ENCODE results near the gene PTAR1.

DNA sequence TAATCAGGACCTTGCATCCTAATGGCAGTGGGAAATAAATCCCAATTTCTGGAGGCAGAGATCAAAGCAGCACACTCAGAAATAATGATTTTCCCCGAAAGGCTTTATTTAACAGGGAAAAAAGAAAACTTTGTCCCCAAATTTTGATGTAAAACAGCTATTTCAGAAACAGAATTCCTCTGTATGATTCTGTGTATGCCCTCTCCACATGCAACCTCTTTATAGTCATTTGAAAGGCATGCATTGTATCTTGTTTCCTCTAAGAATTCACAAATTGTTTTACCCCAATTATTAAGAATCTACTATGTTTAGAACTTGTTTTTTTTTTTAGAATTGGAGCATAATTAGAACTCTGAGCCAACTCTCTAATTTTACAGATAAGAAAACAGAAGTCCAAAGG is 2.7 kb upstream of the PTAR1 start:
- TF ChIP-seq POLR2A (IDR thresholded peaks at IDR 0.05; ENCODE audit: low read length) (no peak), GATA1 (IDR thresholded peaks at IDR 0.05; ENCODE audit: low read depth, low read length) (no peak)
